Memory B cell (primary cell): Measurements from ENCODE around the gene CYTH4.

ENCODE experiments used
- ATAC-seq: fragments of 150-1000 bp; cut with Tn5 transposase; 2 replicates; pipeline ENCODE4 v1.10.0; 2021; ENCODE audit warnings: low read depth, mild to moderate bottlenecking, moderate library complexity
- DNase-seq, 2 donors: peaks; one replicate each; pipeline ENCODE4 v3.0.0; 2022; ENCODE audit warnings: low spot score in 2 of 2
- H3K27ac Mint-ChIP-seq: one replicate; pipeline ENCODE4 v1.8.0; 2022; ENCODE audit warnings: mild to moderate bottlenecking, moderate library complexity, mixed read lengths
- H3K27me3 Mint-ChIP-seq: one replicate; pipeline ENCODE4 v1.8.0; 2022; ENCODE audit warnings: mixed read lengths
- H3K36me3 Mint-ChIP-seq: one replicate; pipeline ENCODE4 v1.8.0; 2022; ENCODE audit warnings: mild to moderate bottlenecking, mixed read lengths
- H3K4me1 Mint-ChIP-seq: one replicate; pipeline ENCODE4 v1.8.0; 2022; ENCODE audit warnings: mixed read lengths
- H3K4me3 Mint-ChIP-seq: one replicate; pipeline ENCODE4 v1.8.0; 2022; ENCODE audit warnings: mild to moderate bottlenecking, moderate library complexity, mixed read lengths
- H3K9me3 Mint-ChIP-seq: one replicate; pipeline ENCODE4 v1.8.0; 2022; ENCODE audit warnings: mixed read lengths

Gene CYTH4

GRCh38 chr22:37298748-37299495 lies 16.6 kb downstream of the CYTH4 start:
- Mint-ChIP-seq H3K27ac (peak overlapping the region; percentile 71), H3K4me1 (peaks cover 34% of the 10 kb centered on the region), H3K27me3 (no peaks in the 10 kb centered on the region), H3K9me3 (no peaks in the 10 kb centered on the region), H3K36me3 (peaks cover 43% of the 10 kb centered on the region), H3K4me3 (no peak overlapping the region)
- DNase-seq, result no peak
- ATAC-seq, result no peak

- no peaks in the 10 kb centered on the region for H3K27me3 Mint-ChIP-seq
- no peak overlapping the region for H3K4me3 Mint-ChIP-seq
- H3K9me3 Mint-ChIP-seq, result no peaks in the 10 kb centered on the region
- DNase-seq, result no peak
- no peak for ATAC-seq
- peaks cover 31% of the 10 kb centered on the region for H3K4me1 Mint-ChIP-seq
- H3K27ac Mint-ChIP-seq, result no peak overlapping the region
- peaks cover 44% of the 10 kb centered on the region for H3K36me3 Mint-ChIP-seq
Observed at GRCh38 chr22:37299969-37300509, 17.7 kb downstream of the CYTH4 start.

GRCh38 chr22:37300551-37301017 lies 18.3 kb downstream of the CYTH4 start:
- Mint-ChIP-seq H3K27me3 (no peaks in the 10 kb centered on the region), H3K36me3 (peaks cover 41% of the 10 kb centered on the region), H3K27ac (peak overlapping the region; percentile 22), H3K4me3 (no peak overlapping the region), H3K9me3 (no peaks in the 10 kb centered on the region), H3K4me1 (peaks cover 30% of the 10 kb centered on the region)
- DNase-seq (no peak), ATAC-seq (peak; percentile 54)

- Mint-ChIP-seq H3K27me3 (no peaks in the 10 kb centered on the region), H3K4me3 (no peak overlapping the region), H3K4me1 (peaks cover 34% of the 10 kb centered on the region), H3K9me3 (no peaks in the 10 kb centered on the region), H3K27ac (peak overlapping the region; percentile 22), H3K36me3 (peaks cover 41% of the 10 kb centered on the region)
- DNase-seq (no peak), ATAC-seq (no peak)
Observed at GRCh38 chr22:37301144-37301830, 19.0 kb downstream of the CYTH4 start.

GRCh38 chr22:37302674-37303555 lies 20.6 kb downstream of the CYTH4 start:
- Mint-ChIP-seq H3K27me3 (no peaks in the 10 kb centered on the region), H3K4me3 (no peak overlapping the region), H3K27ac (peak overlapping the region; percentile 77), H3K4me1 (peaks cover 47% of the 10 kb centered on the region), H3K36me3 (peaks cover 35% of the 10 kb centered on the region), H3K9me3 (no peaks in the 10 kb centered on the region)
- ATAC-seq, result no peak
- DNase-seq, result no peak

- Mint-ChIP-seq H3K27ac (peak overlapping the region; percentile 81), H3K36me3 (peaks cover 31% of the 10 kb centered on the region), H3K9me3 (no peaks in the 10 kb centered on the region), H3K4me3 (no peak overlapping the region), H3K27me3 (no peaks in the 10 kb centered on the region), H3K4me1 (peaks cover 50% of the 10 kb centered on the region)
- ATAC-seq (no peak), DNase-seq (no peak)
Observed at GRCh38 chr22:37303821-37304274, 21.5 kb downstream of the CYTH4 start.

GRCh38 chr22:37304595-37305343 lies 22.5 kb downstream of the CYTH4 start:
- no peak overlapping the region for H3K4me3 Mint-ChIP-seq
- H3K9me3 Mint-ChIP-seq, result no peaks in the 10 kb centered on the region
- H3K4me1 Mint-ChIP-seq, result peaks cover 59% of the 10 kb centered on the region
- DNase-seq, result no peak
- H3K27me3 Mint-ChIP-seq, result no peaks in the 10 kb centered on the region
- H3K36me3 Mint-ChIP-seq, result peaks cover 33% of the 10 kb centered on the region
- H3K27ac Mint-ChIP-seq, result no peak overlapping the region
- no peak for ATAC-seq

- ATAC-seq (no peak), DNase-seq (no peak)
- no peaks in the 10 kb centered on the region for H3K27me3 Mint-ChIP-seq
- H3K4me3 Mint-ChIP-seq, result peak overlapping the region; percentile 24
- no peaks in the 10 kb centered on the region for H3K9me3 Mint-ChIP-seq
- H3K27ac Mint-ChIP-seq, result peak overlapping the region; percentile 93
- H3K4me1 Mint-ChIP-seq, result peaks cover 63% of the 10 kb centered on the region
- H3K36me3 Mint-ChIP-seq, result peaks cover 33% of the 10 kb centered on the region
Observed at GRCh38 chr22:37305887-37306286, 23.6 kb downstream of the CYTH4 start.

GRCh38 chr22:37306494-37306829 lies 24.2 kb downstream of the CYTH4 start:
- Mint-ChIP-seq H3K36me3 (peaks cover 32% of the 10 kb centered on the region), H3K4me1 (peaks cover 64% of the 10 kb centered on the region), H3K9me3 (no peaks in the 10 kb centered on the region), H3K27ac (peak overlapping the region; percentile 93), H3K4me3 (peak overlapping the region; percentile 62), H3K27me3 (no peaks in the 10 kb centered on the region)
- DNase-seq (no peak), ATAC-seq (no peak)

GRCh38 chr22:37308385-37309200 lies 26.3 kb downstream of the CYTH4 start:
- DNase-seq (no peak), ATAC-seq (no peak)
- Mint-ChIP-seq H3K36me3 (peaks cover 21% of the 10 kb centered on the region), H3K4me3 (peak overlapping the region; percentile 11), H3K27ac (peak overlapping the region; percentile 93), H3K9me3 (no peaks in the 10 kb centered on the region), H3K27me3 (no peaks in the 10 kb centered on the region), H3K4me1 (peaks cover 65% of the 10 kb centered on the region)

GRCh38 chr22:37309211-37310074 lies 27.1 kb downstream of the CYTH4 start:
- Mint-ChIP-seq H3K36me3 (peaks cover 16% of the 10 kb centered on the region), H3K4me3 (peak overlapping the region; percentile 47), H3K27me3 (no peaks in the 10 kb centered on the region), H3K4me1 (peaks cover 64% of the 10 kb centered on the region), H3K9me3 (no peaks in the 10 kb centered on the region), H3K27ac (peak overlapping the region; percentile 84)
- ATAC-seq (peak; percentile 14), DNase-seq (no peak)

GRCh38 chr22:37310075-37310606 lies 27.8 kb downstream of the CYTH4 start:
- no peaks in the 10 kb centered on the region for H3K27me3 Mint-ChIP-seq
- peaks cover 14% of the 10 kb centered on the region for H3K36me3 Mint-ChIP-seq
- H3K27ac Mint-ChIP-seq, result peak overlapping the region; percentile 84
- no peak for ATAC-seq
- peaks cover 68% of the 10 kb centered on the region for H3K4me1 Mint-ChIP-seq
- no peak for DNase-seq
- H3K4me3 Mint-ChIP-seq, result peak overlapping the region; percentile 47
- H3K9me3 Mint-ChIP-seq, result no peaks in the 10 kb centered on the region
